Stomach (tissue), 9 donors: ENCODE results near the gene SYNJ2. TPM values are rescaled to one million over a fixed set of nuclear protein-coding genes. Genes with fewer than 3 reads are reported as not detected.

ENCODE experiments used
- DNase-seq, 2 donors: peaks; one replicate each; pipeline versions ENCODE4 v3.0.0 to v3.0.0-alpha.2; 2013 to 2019
- H3K27ac ChIP-seq, 5 donors: fragments of 200-600 bp in 4 of 5; sonication (generic) in 4 of 5; one replicate each; pipeline ENCODE4 v1.5.1; 2013 to 2019; ENCODE audit warnings: mild to moderate bottlenecking in 1 of 5, moderate library complexity in 1 of 5
- H3K27me3 ChIP-seq, 3 donors: fragments of 200-600 bp; sonication (generic); one replicate each; pipeline ENCODE4 v1.5.1; 2017 to 2019; ENCODE audit warnings: mixed run types in 1 of 3
- H3K36me3 ChIP-seq, 4 donors: fragments of 200-600 bp; sonication (generic); 1 replicate in 3 of 4; 2 replicates in 1 of 4; pipeline ENCODE4 v1.5.1; 2016 to 2019
- H3K4me1 ChIP-seq, 4 donors: fragments of 200-600 bp; sonication (generic); one replicate each; pipeline ENCODE4 v1.5.1; 2016 to 2019
- H3K4me3 ChIP-seq, 4 donors: fragments of 200-600 bp; sonication (generic) in 3 of 4; one replicate each; pipeline ENCODE4 v1.5.1; 2016 to 2019; ENCODE audit warnings: mild to moderate bottlenecking in 1 of 4
- H3K9me3 ChIP-seq, 4 donors: fragments of 200-600 bp; sonication (generic); one replicate each; pipeline ENCODE4 v1.5.1; 2016 to 2019
- EP300 ChIP-seq: sonication (generic); formaldehyde crosslinking; IDR thresholded peaks from one replicate; pipeline ENCODE4 v1.6.1; 2017; ENCODE audit warnings: antibody characterized with exemption
- POLR2A ChIP-seq, 4 donors: fragments of 450-650 bp; IDR thresholded peaks; one replicate each; pipeline ENCODE4 v1.6.1; 2016; ENCODE audit warnings: antibody characterized with exemption in 4 of 4, control low read depth in 2 of 4, mild to moderate bottlenecking in 1 of 4, moderate library complexity in 1 of 4
- POLR2AphosphoS5 ChIP-seq, 3 donors: sonication (generic); formaldehyde crosslinking; IDR thresholded peaks; one replicate each; pipeline ENCODE4 v1.6.1; 2016; ENCODE audit warnings: antibody characterized with exemption in 3 of 3
- WGBS, 5 donors: extraction: QIAGEN DNeasy Blood & Tissue Kit in 3 of 5; methylation state at CpG; one replicate each; pipeline versions ENCODE4 v1.1.5 to v1.1.7; 2013 to 2018; 5-methylcytosine and 5-hydroxymethylcytosine counted together
- intact Hi-C: fragments of 100-400 bp; cut with DNase I; formaldehyde crosslinking; loops from one replicate; pipeline ENCODE4 v1.15.1; 2023; ENCODE audit warnings: low total_unique reads
- polyA plus RNA-seq, 3 donors: library from polyadenylated mRNA; stranded (reverse); fragments of 200-250 nt; gene quantifications; one replicate each; pipeline ENCODE4 v1.2.3, GENCODE V29; 2013
- total RNA-seq, 5 donors: library from RNA; depleted of rRNA; stranded (reverse); fragments of >200 nt; gene quantifications; one replicate each; pipeline versions ENCODE4 v1.1.0 to v1.2.3, GENCODE V29; 2014 to 2016
- TF ChIP-seq, protein P1 (sequence below), 7 experiments: fragments of 450-650 bp in 4 of 7; fragments of 200-600 bp in 3 of 7; sonication (generic) in 3 of 7; IDR thresholded peaks; one replicate each; pipeline ENCODE4 v1.5.1; 2016 to 2019; ENCODE audit warnings: antibody characterized with exemption in 7 of 7, control low read depth in 2 of 7, mild to moderate bottlenecking in 1 of 7
- donor health status: healthy with polysubstance abuse.
- donor health status: Bipolar disorder and iron deficiency.
- donor health status: healthy.

Gene SYNJ2
- total and polyA plus RNA-seq, 8 donors: 4.7 to 41.4 (median 14.4) TPM

- H3K4me3 ChIP-seq: no peak overlapping the region
- peaks cover 14 to 65% (median 52%) of the 10 kb centered on the region in 4 donors for H3K36me3 ChIP-seq
- no peak overlapping the region for H3K27ac ChIP-seq
- WGBS, 5 donors: 95 to 97% (median 97%) methylated on average over 11 of the region's 11 CpGs
- intact Hi-C loops: loop anchor here (10.0 kb wide), 1 partner anchor 89 kb away; no protein-coding TSS in a partner anchor
- H3K27me3 ChIP-seq: no peaks in the 10 kb centered on the region
- DNase-seq: no peak
- H3K4me1 ChIP-seq: peaks cover 17 to 38% (median 25%) of the 10 kb centered on the region in 4 donors
- no peaks in the 10 kb centered on the region for H3K9me3 ChIP-seq
- TF ChIP-seq, protein P1, sequence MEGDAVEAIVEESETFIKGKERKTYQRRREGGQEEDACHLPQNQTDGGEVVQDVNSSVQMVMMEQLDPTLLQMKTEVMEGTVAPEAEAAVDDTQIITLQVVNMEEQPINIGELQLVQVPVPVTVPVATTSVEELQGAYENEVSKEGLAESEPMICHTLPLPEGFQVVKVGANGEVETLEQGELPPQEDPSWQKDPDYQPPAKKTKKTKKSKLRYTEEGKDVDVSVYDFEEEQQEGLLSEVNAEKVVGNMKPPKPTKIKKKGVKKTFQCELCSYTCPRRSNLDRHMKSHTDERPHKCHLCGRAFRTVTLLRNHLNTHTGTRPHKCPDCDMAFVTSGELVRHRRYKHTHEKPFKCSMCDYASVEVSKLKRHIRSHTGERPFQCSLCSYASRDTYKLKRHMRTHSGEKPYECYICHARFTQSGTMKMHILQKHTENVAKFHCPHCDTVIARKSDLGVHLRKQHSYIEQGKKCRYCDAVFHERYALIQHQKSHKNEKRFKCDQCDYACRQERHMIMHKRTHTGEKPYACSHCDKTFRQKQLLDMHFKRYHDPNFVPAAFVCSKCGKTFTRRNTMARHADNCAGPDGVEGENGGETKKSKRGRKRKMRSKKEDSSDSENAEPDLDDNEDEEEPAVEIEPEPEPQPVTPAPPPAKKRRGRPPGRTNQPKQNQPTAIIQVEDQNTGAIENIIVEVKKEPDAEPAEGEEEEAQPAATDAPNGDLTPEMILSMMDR (IDR thresholded peaks at IDR 0.05): no peak
- no peak for TF ChIP-seq POLR2AphosphoS5 (IDR thresholded peaks at IDR 0.05)
- no peak for TF ChIP-seq EP300
- TF ChIP-seq POLR2A (IDR thresholded peaks at IDR 0.05): no peak
These were observed 82.1 kb downstream of the SYNJ2 start for GRCh38 chr6:158063736-158064135.

- Histone ChIP-seq H3K36me3 (peaks cover 14 to 75% (median 57%) of the 10 kb centered on the region in 4 donors), H3K4me3 (no peak overlapping the region), H3K4me1 (peaks cover 15 to 38% (median 26%) of the 10 kb centered on the region in 4 donors), H3K9me3 (no peaks in the 10 kb centered on the region), H3K27ac (no peak overlapping the region), H3K27me3 (no peaks in the 10 kb centered on the region)
- TF ChIP-seq EP300: no peak
- TF ChIP-seq POLR2A (IDR thresholded peaks at IDR 0.05): no peak
- TF ChIP-seq POLR2AphosphoS5 (IDR thresholded peaks at IDR 0.05): no peak
- TF ChIP-seq, protein P1 (IDR thresholded peaks at IDR 0.05): no peak
- WGBS, 5 donors: 89 to 96% (median 92%) methylated on average over 16 to 24 of the region's 24 CpGs
- intact Hi-C loops: loop anchor here (10.0 kb wide), 1 partner anchor 90 kb away; no protein-coding TSS in a partner anchor
- no peak for DNase-seq
These were observed 83.1 kb downstream of the SYNJ2 start for GRCh38 chr6:158064725-158065251.

GRCh38 chr6:158066136-158066781 lies 84.6 kb downstream of the SYNJ2 start:
- H3K27ac ChIP-seq: no peak overlapping the region
- no peak overlapping the region for H3K4me3 ChIP-seq
- intact Hi-C loops: loop anchor here (10.0 kb wide), 1 partner anchor 91 kb away; no protein-coding TSS in a partner anchor
- H3K27me3 ChIP-seq: no peaks in the 10 kb centered on the region
- H3K9me3 ChIP-seq: no peaks in the 10 kb centered on the region
- DNase-seq: no peak
- peaks cover 0 to 24% (median 11%) of the 10 kb centered on the region in 4 donors for H3K4me1 ChIP-seq
- 91 to 94% (median 93%) methylated on average over 23 of the region's 23 CpGs for WGBS, 5 donors
- H3K36me3 ChIP-seq: peaks cover 17 to 89% (median 71%) of the 10 kb centered on the region in 4 donors
- TF ChIP-seq EP300 (no peak), POLR2A (IDR thresholded peaks at IDR 0.05) (no peak), POLR2AphosphoS5 (IDR thresholded peaks at IDR 0.05) (no peak)
- TF ChIP-seq, protein P1 (IDR thresholded peaks at IDR 0.05): no peak

- Histone ChIP-seq H3K4me1 (peaks cover 0 to 28% (median 11%) of the 10 kb centered on the region in 4 donors), H3K4me3 (no peak overlapping the region), H3K9me3 (no peaks in the 10 kb centered on the region), H3K36me3 (peaks cover 17 to 85% (median 69%) of the 10 kb centered on the region in 4 donors), H3K27ac (peak overlapping the region in 4 of 5 donors; percentile 7 to 88 (median 74)), H3K27me3 (no peaks in the 10 kb centered on the region)
- DNase-seq: no peak
- intact Hi-C loops: loop anchor here (10.0 kb wide), 1 partner anchor 93 kb away; no protein-coding TSS in a partner anchor
- 85 to 89% (median 88%) methylated on average over 10 of the region's 10 CpGs for WGBS, 5 donors
- TF ChIP-seq POLR2A (IDR thresholded peaks at IDR 0.05): no peak
- no peak for TF ChIP-seq POLR2AphosphoS5 (IDR thresholded peaks at IDR 0.05)
- TF ChIP-seq EP300: no peak
- TF ChIP-seq, protein P1 (IDR thresholded peaks at IDR 0.05): no peak
These were observed 85.9 kb downstream of the SYNJ2 start for GRCh38 chr6:158067436-158068015.
